Mucosa of gallbladder (tissue), 1 donor: ENCODE data around the gene GLIS1. TPM values are rescaled to one million over a fixed set of nuclear protein-coding genes. Genes with fewer than 3 reads are reported as not detected.
"Not testable (repeated sequence)": the region's sequence is repeated elsewhere in the genome, so short reads cannot be mapped to it uniquely, and the experiment has no call there.

Experiments
- DNase-seq: peaks from one replicate; pipeline ENCODE4 v3.0.0-alpha.2; 2020; ENCODE audit warnings: low spot score
- total RNA-seq: library from RNA; stranded (reverse); gene quantifications from one replicate; pipeline ENCODE4 v1.2.1, GENCODE V29; 2021
- donor health status: DM: no; HTN: no; CAD: no.

The GLIS1 gene
- total RNA-seq, 1 donor from 2014 or later, result 0.17 TPM

- DNase-seq, result no peak
Measured at GRCh38 chr1:53654216-53655210, 84.5 kb downstream of the GLIS1 start.

GRCh38 chr1:53653631-53654030, 85.3 kb downstream of the GLIS1 start:
- no peak for DNase-seq

DNA sequence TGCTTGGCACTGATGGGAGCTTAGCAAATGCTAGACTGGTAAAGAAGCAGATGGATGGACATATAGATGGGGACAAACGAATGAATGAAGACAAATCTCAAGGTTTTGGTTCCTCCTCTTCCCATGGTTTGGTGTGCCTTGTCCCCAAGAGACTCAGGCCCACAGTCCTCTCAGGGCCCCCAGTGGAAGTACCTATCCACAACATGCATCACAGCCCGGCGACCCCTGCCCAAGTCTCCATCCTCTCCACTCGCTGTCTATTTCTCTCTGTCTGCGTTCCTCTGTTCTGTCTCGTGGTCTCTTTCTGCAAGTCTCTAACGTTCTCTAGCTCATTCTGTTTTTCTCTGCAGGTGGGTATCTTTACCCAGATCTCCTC, 85.8 kb downstream of the GLIS1 start:
- DNase-seq, result no peak

DNA sequence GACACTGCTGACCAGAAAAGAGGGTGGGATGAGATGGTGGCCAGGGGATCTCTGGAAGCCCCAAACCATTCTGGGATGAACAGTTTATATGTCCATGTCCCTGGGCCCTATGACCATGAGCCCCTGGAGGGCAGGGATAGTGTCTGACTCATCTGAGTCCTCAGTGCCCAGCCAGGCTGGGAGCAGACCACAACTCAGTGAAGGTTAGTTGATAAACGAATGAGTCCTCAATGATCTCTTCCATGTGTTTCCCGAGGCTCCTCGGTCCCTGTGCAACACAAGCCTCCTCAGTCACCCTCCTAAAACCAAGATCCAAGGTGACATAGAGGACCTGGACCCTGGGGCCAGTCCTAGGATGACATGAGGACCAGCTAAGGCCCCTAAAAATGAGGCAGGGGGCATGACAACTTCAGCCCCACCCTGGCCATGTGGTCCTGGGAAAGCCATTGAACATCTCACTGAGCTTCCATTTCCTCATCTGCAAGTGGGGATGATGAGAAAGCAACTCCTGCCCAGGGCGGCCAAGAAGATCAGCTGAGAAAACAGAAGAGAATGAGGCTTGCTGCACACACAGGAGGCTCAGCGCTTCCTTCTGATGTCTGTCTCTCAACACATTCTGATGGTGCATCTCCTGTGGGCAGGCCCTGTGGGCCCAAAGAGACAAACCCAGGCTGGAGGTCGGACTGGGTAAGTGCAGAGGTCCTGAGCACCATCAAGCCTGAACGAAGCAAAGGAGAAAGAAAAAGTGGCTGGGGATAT, 86.3 kb downstream of the GLIS1 start:
- no peak for DNase-seq

DNA sequence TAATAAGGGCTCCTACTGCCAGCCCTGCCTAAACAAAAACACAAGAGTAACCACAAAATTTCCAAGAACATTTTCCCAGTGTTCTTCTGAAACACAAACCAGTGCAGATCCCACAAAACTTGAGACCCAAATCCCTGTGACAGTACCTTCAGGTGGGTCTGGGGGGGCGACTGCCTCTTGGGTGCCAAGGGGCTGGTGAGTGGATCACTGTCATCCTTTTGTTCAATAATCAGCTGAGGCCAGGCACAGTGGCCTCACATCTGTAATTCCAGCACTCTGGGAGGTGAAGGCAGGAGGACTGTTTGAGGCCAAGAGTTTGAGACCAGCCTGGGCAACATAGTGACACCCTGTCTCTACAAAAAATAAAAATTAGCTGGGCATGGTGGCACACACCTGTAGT, 87.6 kb downstream of the GLIS1 start:
- no peak for DNase-seq

DNA sequence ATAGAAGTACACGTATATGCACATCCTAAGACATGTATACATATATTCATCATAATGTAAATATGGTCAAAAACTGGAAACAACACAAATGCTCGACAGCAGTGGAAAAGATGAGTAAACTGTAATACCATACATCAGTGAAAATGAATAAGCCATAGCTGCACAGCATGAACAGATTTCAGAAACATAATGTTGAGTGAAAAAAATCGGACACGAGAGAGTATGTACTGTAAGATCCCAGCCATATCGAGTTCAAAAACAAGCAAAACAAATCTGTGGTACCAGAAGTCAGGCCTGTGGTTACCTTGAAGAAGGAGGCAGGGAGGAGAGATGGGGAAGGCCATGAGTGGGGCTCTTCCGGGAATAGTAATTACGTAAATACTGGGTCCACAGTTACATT, 90.4 kb downstream of the GLIS1 start:
- DNase-seq, result no peak

DNA sequence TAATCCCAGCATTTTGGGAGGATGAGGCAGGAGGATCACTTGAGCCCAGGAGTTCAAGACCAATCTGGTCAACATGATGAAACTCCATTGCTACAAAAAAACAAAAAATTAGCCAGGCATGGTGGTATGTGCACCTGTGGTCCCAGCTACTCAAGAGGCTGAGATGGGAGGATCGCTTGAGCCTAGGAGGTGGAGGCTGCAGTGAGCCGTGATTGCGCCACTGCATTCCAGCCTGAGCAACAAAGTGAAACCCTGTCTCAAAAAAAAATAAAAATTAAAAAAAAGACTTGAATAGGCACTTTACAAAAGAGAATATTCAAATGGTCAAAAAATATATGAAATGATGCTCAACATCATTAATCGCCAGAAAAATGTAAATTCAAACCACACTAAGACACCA, 91.0 kb downstream of the GLIS1 start:
- DNase-seq, result not testable (repeated sequence)

GRCh38 chr1:53646732-53647131, 92.2 kb downstream of the GLIS1 start:
- DNase-seq, result no peak

GRCh38 chr1:53645690-53646078, 93.3 kb downstream of the GLIS1 start:
- no peak for DNase-seq

DNA sequence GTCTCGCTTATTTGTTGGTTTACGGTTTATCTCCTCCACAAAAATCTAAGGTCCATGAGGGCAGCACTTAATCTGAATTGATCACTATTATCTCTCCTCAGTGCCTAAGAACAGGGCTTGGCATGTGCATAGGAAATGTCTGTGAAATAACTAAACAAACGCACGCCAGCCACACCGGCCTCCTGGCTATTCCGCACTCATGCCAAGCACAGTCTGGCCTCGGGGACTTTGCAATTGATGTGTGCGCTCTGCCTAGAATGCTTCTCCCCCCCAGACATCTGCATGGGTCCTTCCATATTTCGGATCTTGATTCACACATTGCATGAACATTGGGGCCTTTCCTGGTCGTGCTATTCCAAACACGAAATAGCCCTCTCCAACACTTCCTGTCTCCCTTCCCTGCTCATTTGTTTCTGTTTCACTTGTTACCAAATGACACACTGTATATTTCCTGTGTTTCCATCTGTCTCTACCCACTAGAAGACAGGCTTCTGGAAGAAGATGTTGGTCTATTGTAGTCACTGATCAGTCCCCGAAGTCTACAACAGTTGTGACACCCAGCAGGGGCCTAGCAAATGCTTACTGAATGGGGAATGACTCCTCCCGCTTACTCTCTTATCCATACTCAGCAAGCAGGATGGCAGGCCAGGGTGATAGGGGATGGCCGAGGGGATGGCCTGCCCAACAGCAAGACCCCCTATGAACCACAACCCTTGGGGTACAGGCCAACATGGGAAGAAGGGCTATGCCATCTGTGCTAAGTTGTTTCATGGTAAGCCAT, 93.9 kb downstream of the GLIS1 start:
- DNase-seq, result no peak

DNA sequence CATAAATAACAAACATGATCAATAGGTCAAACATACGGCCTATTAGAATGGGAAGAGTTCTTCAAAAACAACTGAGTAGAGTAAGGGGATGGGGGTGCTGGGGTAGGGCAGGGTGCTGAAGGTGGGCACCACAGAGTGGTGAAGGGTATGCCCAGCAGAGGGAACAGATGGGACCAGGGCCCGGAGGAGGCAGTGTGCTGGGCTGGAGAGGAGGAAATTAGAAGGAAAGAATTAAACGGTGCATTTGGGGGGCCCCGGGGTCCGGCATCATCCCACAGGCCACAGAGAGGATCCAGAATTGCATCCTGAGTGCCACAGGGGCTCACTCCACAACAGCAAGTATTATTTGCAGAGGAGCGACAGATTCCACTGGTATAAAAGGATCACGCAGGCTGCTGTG, 94.5 kb downstream of the GLIS1 start:
- DNase-seq, result no peak

DNA sequence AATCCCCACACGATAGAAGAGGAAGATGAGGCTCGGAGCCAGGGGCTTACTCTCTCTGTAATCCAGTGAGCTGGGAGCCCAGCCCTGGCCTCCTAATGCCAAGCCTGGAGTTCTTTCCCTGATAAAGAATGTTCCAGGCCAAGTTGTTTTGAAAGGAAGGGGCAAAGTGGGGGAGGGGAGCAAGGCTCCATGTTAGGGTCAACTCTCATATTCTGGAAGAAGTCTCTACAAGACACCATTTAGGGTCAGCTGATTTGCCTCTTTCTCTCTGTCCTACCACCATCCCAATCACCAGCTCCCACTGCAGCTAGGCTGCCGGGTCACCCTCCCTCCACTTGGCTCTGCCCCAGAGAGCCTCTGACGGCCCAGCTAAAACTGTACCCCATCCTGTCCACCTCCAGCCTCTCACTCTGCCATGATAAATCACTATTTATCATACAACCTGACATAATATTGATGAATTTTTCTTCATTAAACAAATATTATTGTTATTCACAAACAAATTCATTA, 95.0 kb downstream of the GLIS1 start:
- no peak for DNase-seq

DNA sequence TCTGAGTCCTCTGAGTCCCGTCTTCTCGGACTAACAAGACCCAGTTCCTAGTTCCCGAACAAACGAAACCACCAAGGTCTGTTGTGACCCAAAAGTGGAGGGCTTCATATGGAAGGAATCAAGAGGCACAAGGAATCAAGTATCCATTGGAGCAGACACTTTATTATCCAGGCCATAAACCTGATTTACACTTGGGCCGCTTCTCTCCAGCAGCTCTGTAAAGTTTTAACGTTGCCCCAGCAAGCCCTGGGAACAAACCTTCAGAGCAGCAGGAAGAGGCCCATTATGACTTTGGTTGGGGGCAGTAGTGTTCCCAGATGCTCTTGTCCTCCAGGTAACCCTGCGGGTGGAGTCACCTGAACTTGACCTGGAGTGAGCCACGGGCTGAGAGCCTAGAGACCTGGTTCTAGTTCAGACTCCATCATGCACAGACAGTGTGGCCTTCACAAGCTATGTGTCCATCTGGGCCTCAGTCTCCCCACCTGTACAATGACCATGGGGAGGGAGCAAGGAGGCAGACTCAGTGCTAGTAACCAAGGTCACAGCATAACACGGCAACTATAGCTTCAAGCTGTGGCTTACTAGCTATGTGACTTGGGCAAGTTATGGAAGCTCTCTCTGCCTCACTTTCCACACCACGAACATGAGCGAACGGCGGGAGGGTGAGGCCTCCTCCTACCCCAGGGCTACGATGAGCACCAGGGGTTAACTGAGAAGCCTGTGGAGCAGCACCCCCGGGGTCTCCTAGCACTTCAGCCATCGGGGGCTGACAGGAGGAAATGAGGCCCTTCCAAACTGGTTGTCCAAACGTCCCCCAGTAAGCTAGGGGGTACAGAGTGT, 95.7 kb downstream of the GLIS1 start:
- DNase-seq, result no peak

GRCh38 chr1:53642607-53643006, 96.4 kb downstream of the GLIS1 start:
- DNase-seq, result no peak

GRCh38 chr1:53642215-53642555, 96.8 kb downstream of the GLIS1 start:
- DNase-seq, result no peak

DNA sequence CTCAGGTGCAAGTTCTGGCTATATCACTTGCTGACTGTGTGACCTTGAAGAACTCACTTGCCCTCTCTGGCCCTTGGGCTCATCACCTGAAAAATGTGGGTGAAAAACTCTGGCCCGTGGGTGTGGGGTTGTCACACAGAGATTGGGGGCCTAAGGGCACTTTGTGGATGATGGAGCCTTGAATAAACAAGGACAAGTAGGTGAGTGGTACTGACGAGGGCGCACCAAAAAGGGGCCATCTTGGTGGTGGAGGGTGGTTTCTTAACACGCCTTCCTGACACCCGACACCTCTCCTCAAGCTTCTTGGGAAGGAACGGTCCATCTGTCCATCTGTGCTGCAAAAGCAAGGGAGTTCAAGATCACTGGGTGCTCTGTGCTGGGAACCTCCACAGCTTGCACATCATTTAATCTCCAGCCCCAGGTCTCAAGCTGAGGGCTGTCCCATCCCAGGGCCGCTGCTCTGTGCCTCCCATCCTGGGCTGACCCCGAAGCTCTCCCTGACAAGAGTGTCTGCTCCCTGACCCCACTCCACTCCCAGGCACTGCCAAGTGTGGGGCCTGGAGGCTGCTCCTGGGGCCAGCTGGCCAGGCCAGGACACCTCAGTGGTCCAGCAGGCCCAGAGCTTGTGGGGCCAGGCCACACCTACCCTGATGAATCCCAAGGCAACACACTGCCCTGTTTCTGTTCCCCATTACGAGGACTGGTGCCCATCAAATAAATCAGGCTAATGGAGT, 97.3 kb downstream of the GLIS1 start:
- DNase-seq, result no peak

- DNase-seq, result no peak
Measured at GRCh38 chr1:53640701-53641075, 98.3 kb downstream of the GLIS1 start.

GRCh38 chr1:53639996-53640700, 98.8 kb downstream of the GLIS1 start:
- no peak for DNase-seq

DNA sequence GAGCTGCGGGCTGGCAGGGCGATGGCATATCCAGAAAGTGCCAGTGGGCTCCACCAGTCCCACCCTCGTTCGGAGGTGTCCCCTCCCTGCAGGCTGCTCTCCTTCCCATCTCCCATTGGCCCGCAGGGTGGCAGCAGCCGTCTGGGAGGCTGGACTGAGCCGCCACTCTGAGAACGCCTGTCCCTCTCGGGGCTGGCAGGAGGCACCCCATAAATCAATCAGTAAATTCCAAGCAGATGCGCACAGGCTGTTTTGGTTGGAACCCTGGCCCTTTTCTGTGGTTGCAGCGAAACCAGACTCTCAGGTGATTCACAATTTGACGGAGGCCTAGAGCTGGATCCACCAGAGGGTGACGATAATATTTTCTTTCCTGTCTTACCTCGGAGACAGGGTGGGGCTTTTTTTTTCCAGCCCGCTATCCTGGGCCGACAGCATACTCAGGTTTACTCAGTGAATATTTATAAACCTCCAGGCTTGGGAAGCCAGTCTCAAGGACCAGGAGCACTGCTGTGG, 99.7 kb downstream of the GLIS1 start:
- DNase-seq, result no peak
